HG03108 (cell line): ENCODE results near the gene TPP1.

Experiments
- ATAC-seq: cut with Tn5 transposase; IDR thresholded peaks from one replicate; pipeline ENCODE4 v1.9.1; 2021; ENCODE audit warnings: moderate library complexity; ENCODE audit not compliant: unreplicated experiment

Gene TPP1

GRCh38 chr11:6596239-6596877 is 22.9 kb downstream of the TPP1 start:
- ATAC-seq = no peak

GRCh38 chr11:6594142-6594768 is 25.0 kb downstream of the TPP1 start:
- ATAC-seq = no peak

GRCh38 chr11:6588018-6588417 is 31.2 kb downstream of the TPP1 start:
- no peak for ATAC-seq

GRCh38 chr11:6587360-6587953 is 31.8 kb downstream of the TPP1 start:
- no peak for ATAC-seq

GRCh38 chr11:6586434-6587359 is 32.5 kb downstream of the TPP1 start:
- ATAC-seq = no peak

- ATAC-seq = no peak
These were observed 34.7 kb downstream of the TPP1 start for GRCh38 chr11:6584528-6584927.

- ATAC-seq = no peak
These were observed 35.6 kb downstream of the TPP1 start for GRCh38 chr11:6583584-6583983.

- ATAC-seq = no peak
These were observed 39.5 kb downstream of the TPP1 start for GRCh38 chr11:6579681-6580080.

GRCh38 chr11:6578134-6578533 is 41.1 kb downstream of the TPP1 start:
- no peak for ATAC-seq

- no peak for ATAC-seq
These were observed 42.5 kb downstream of the TPP1 start for GRCh38 chr11:6576471-6577373.

GRCh38 chr11:6574816-6575715 is 44.2 kb downstream of the TPP1 start:
- ATAC-seq = no peak

GRCh38 chr11:6572215-6572614 is 47.0 kb downstream of the TPP1 start:
- no peak for ATAC-seq

- no peak for ATAC-seq
These were observed 47.7 kb downstream of the TPP1 start for GRCh38 chr11:6571434-6572008.

- no peak for ATAC-seq
These were observed 48.4 kb downstream of the TPP1 start for GRCh38 chr11:6570691-6571427.

GRCh38 chr11:6569706-6570105 is 49.5 kb downstream of the TPP1 start:
- no peak for ATAC-seq

- no peak for ATAC-seq
These were observed 50.9 kb downstream of the TPP1 start for GRCh38 chr11:6568191-6568918.

- ATAC-seq = no peak
These were observed 51.9 kb downstream of the TPP1 start for GRCh38 chr11:6567371-6567745.
